Measurements from ENCODE around the gene ANP32E. TPM values are rescaled to one million over a fixed set of nuclear protein-coding genes. Genes with fewer than 3 reads are reported as not detected.

The ANP32E gene
- total RNA-seq (2012; rRNA removed) (5.9 and 30.0 TPM in 2 replicates), polyA plus RNA-seq (2012; rRNA removed) (11.9 and 18.4 TPM in 2 replicates), Bru-seq, nascent RNA (percentile 74 among the genes with signal in this experiment), BruChase-seq, experiment 1, labeled RNA remaining after a 6-hour chase (percentile 90 among the genes with signal in this experiment), BruChase-seq, experiment 2, labeled RNA remaining after a 2-hour chase (percentile 86 among the genes with signal in this experiment)
- 0.91 and 1.6 TPM in 2 replicates for polyA plus RNA-seq (2012; cell fraction: cytosol; rRNA removed)
- 0.23 and 1.6 TPM in 2 replicates for polyA plus RNA-seq (2012; cell fraction: nucleus; rRNA removed; ENCODE audit: low replicate concordance)
- long read RNA-seq, transcript ANP32E-208 (7 exons, 3,451 nt): major isoform, 42 of 59 reads
- long read RNA-seq, partial matches to known transcripts: 8 of 59 reads
- long read RNA-seq, other reads (novel, unspliced or antisense): 7 of 59 reads

DNA sequence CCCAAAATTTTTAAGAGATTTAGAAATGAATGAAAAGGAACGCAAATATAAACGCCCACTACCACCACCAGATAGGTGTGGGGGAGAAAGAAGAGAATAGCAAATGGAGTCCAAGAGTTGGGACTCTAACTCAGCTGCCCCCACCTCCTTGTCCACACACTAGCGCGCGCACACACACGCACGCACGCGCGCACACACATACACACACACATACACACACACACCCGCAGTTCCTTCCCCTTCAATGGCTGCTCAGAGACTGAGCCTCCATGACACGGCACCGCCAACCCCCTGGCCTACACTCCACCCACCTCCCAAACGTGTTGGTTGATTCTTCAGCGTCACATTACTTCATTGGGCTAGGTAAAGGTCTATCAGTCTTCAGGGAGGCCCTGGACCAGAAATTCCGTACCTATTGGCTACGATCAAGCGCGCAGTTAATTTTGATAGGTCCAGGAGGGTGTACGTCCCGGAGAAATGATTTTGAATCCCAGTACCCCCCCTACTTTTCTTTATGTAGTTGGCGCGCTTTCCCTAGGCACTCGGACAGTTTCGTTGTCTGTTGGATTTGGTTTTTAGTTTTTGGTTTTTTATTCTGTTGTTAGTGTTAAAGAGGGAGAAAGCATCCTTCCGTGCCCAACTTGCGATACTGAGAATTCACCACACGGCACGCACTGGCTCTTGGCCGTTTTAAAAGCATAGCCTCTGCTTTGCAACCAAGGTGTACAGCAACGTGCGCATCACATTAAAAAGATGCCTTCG lies at the start of gene ANP32E:
Gene ANP32E, minus strand, starts transcription at position 261 of the 762 bp plus-strand sequence. CDS start 326 bp downstream, outside the sequence.
- intact Hi-C loops (cut with micrococcal nuclease): loop anchor here (5.0 kb wide), 1 partner anchor 46 kb away; the partner anchor contains the start of gene CIART
- TF ChIP-seq POLR2A (IDR thresholded peaks at IDR 0.05; ENCODE audit: low read depth, low read length): peak; percentile 96
- TF ChIP-seq, protein P1, sequence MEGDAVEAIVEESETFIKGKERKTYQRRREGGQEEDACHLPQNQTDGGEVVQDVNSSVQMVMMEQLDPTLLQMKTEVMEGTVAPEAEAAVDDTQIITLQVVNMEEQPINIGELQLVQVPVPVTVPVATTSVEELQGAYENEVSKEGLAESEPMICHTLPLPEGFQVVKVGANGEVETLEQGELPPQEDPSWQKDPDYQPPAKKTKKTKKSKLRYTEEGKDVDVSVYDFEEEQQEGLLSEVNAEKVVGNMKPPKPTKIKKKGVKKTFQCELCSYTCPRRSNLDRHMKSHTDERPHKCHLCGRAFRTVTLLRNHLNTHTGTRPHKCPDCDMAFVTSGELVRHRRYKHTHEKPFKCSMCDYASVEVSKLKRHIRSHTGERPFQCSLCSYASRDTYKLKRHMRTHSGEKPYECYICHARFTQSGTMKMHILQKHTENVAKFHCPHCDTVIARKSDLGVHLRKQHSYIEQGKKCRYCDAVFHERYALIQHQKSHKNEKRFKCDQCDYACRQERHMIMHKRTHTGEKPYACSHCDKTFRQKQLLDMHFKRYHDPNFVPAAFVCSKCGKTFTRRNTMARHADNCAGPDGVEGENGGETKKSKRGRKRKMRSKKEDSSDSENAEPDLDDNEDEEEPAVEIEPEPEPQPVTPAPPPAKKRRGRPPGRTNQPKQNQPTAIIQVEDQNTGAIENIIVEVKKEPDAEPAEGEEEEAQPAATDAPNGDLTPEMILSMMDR (conservative IDR thresholded peaks at IDR 0.05; ENCODE audit: low read depth, low read length): 0 out of 2 replicates have a peak, but pooled peaks have one; percentile 3
- no peak for TF ChIP-seq CEBPB (IDR thresholded peaks at IDR 0.05; ENCODE audit: low read depth, low read length)
- TF ChIP-seq RCOR1 (IDR thresholded peaks at IDR 0.05; ENCODE audit: insufficient replicate concordance, low read length): no peak
- no peak for TF ChIP-seq RAD21 (IDR thresholded peaks at IDR 0.05; ENCODE audit: low read length)
- TF ChIP-seq, protein P2, sequence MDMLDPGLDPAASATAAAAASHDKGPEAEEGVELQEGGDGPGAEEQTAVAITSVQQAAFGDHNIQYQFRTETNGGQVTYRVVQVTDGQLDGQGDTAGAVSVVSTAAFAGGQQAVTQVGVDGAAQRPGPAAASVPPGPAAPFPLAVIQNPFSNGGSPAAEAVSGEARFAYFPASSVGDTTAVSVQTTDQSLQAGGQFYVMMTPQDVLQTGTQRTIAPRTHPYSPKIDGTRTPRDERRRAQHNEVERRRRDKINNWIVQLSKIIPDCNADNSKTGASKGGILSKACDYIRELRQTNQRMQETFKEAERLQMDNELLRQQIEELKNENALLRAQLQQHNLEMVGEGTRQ (IDR thresholded peaks at IDR 0.05; ENCODE audit: low read depth, low read length): no peak; the same call in 1 of the 2 replicates
- TF ChIP-seq FOS (IDR thresholded peaks at IDR 0.05; ENCODE audit: low read depth, low read length): peak; percentile 85
- TF ChIP-seq SMC3 (IDR thresholded peaks at IDR 0.05; ENCODE audit: low read depth, low read length): no peak
- no peak for TF ChIP-seq NFE2L2 (IDR thresholded peaks at IDR 0.05; ENCODE audit: low read depth, low read length)
- TF ChIP-seq RFX5 (IDR thresholded peaks at IDR 0.05; ENCODE audit: low read depth, low read length): no peak
- TF ChIP-seq BHLHE40 (IDR thresholded peaks at IDR 0.05; ENCODE audit: low read depth, low read length): peak; percentile 56; the same call in 1 of the 2 replicates
- peak; percentile 83; the same call in 1 of the 2 replicates for TF ChIP-seq MAZ (IDR thresholded peaks at IDR 0.05; ENCODE audit: borderline replicate concordance, low read depth, low read length)
- no peak for TF ChIP-seq CHD1 (IDR thresholded peaks at IDR 0.05; ENCODE audit: low read depth, low read length)

More for the DNA sequence above, at the start of gene ANP32E:
- WGBS, 2 experiments (ENCODE audit: extremely low coverage in 2 of 2, insufficient read length in 1 of 2): 0% methylated on average over 1 of the region's 33 CpGs; no CpG with 5 or more reads in 1 of the 2 experiments
- Histone ChIP-seq H2BK20ac (ENCODE audit: low read depth, low read length) (peak within 1 kb of the TSS; percentile 12), H2BK120ac (ENCODE audit: low read depth, low read length) (peak within 1 kb of the TSS; percentile 43; the same call in 1 of the 2 replicates), H3K4ac (ENCODE audit: low read depth, low read length) (peak within 1 kb of the TSS; percentile 82), H3K14ac (replicated peaks; ENCODE audit: low read depth, low read length) (peak within 1 kb of the TSS; percentile 97), H4K20me1 (ENCODE audit: insufficient read depth, low read length) (no peaks in the 10 kb centered on the region; the same call in 1 of the 2 replicates), H3K4me2 (ENCODE audit: low read depth, low read length) (peak within 1 kb of the TSS; percentile 94), H2AK9ac (replicated peaks; ENCODE audit: low read depth, low read length, poor library complexity) (peak within 1 kb of the TSS; percentile 97), H3K9ac (ENCODE audit: low read depth, low read length) (peak within 1 kb of the TSS; percentile 95), H3K9me3 (ENCODE audit: control insufficient read depth, insufficient read depth, low read length) (no peaks in the 10 kb centered on the region), H3K9me1 (ENCODE audit: insufficient read depth, low read length) (no peaks in the 10 kb centered on the region), H3K27ac (ENCODE audit: insufficient read depth, low read length) (peak within 1 kb of the TSS; percentile 84), H3K4me1 (ENCODE audit: control insufficient read depth, insufficient read depth, low read length) (0 out of 2 replicates have a peak, but pooled peaks cover 3% of the 10 kb centered on the region), H3K18ac (ENCODE audit: low read depth, low read length) (peak within 1 kb of the TSS; percentile 30), H3K56ac (ENCODE audit: extremely low read depth, insufficient read depth, low read length) (peak within 1 kb of the TSS; percentile 92), H2BK5ac (ENCODE audit: low read depth, low read length, poor library complexity, severe bottlenecking) (peak within 1 kb of the TSS; percentile 70), H3K79me1 (ENCODE audit: low read depth in 1 of 2, low read length in 2 of 2) (peaks cover 0 to 28% of the 10 kb centered on the region in 2 experiments; a peak in 2 of 4 replicates), H3K27me3 (ENCODE audit: control insufficient read depth, insufficient read depth, low read length) (no peaks in the 10 kb centered on the region), H3K36me3 (ENCODE audit: control insufficient read depth, insufficient read depth, low read length) (no peaks in the 10 kb centered on the region), H4K91ac (ENCODE audit: insufficient read depth, low read depth, low read length) (peak within 1 kb of the TSS; percentile 85), H2AFZ (replicated peaks; ENCODE audit: low read length, poor library complexity) (peak within 1 kb of the TSS; percentile 97), H4K5ac (ENCODE audit: low read depth, low read length) (peak within 1 kb of the TSS; percentile 43; the same call in 1 of the 2 replicates), H4K8ac (ENCODE audit: low read depth in 2 of 2, low read length in 2 of 2) (peak within 1 kb of the TSS; percentile 55 to 84), H2BK15ac (ENCODE audit: low read depth, low read length) (peak within 1 kb of the TSS; percentile 38; the same call in 1 of the 3 replicates), H2AK5ac (ENCODE audit: low read depth, low read length) (peak within 1 kb of the TSS; percentile 72), H3K23ac (ENCODE audit: low read depth, low read length) (peak within 1 kb of the TSS; percentile 99), H3K4me3 (ENCODE audit: insufficient read depth, low read depth, low read length) (peak within 1 kb of the TSS; percentile 67)
- CTCF ChIA-PET: no interaction called here
- ATAC-seq (ENCODE audit: low read depth) (peak; percentile 94), DNase-seq (peak; percentile 100)
- in situ Hi-C loops (cut with MboI; ENCODE audit: low sequenced_read_pairs) (no loop called here), dilution Hi-C loops (cut with HindIII; ENCODE audit: low sequenced_read_pairs, unreplicated experiment) (no loop called here)
- POLR2A ChIA-PET (ENCODE audit: unreplicated experiment): no interaction called here
- BruUV-seq (replicated peaks): no TSS peak

All from IMR-90 (cell line).